ENCODE results near the gene TXNDC15.

The TXNDC15 gene

GRCh38 chr5:134943547-134943946 is 69.4 kb downstream of the TXNDC15 start:
- TF ChIP-seq CTCF (IDR thresholded peaks at IDR 0.05; ENCODE audit: low read depth, low read length, poor library complexity, severe bottlenecking) (no peak), EZH2phosphoT487 (IDR thresholded peaks at IDR 0.05; ENCODE audit: borderline replicate concordance, low read length) (no peak)
- Histone ChIP-seq H3K79me2 (ENCODE audit: control insufficient read depth, low read length) (no peaks in the 10 kb centered on the region), H3K4me3 (ENCODE audit: low read length) (no peak overlapping the region), H3K9me2 (replicated peaks; ENCODE audit: control insufficient read depth, low read length) (no peaks in the 10 kb centered on the region), H3K27me3 (ENCODE audit: control insufficient read depth, low read length) (no peaks in the 10 kb centered on the region), H3K4me2 (ENCODE audit: low read length) (no peak overlapping the region), H3K36me3 (ENCODE audit: control insufficient read depth, low read length) (peaks cover 4% of the 10 kb centered on the region; the same call in 1 of the 2 replicates), H4K20me1 (ENCODE audit: control insufficient read depth, insufficient read depth, low read depth, low read length) (no peaks in the 10 kb centered on the region), H3K9me3 (ENCODE audit: control insufficient read depth, insufficient read depth, low read length) (no peaks in the 10 kb centered on the region), H3K27ac (ENCODE audit: low read depth, low read length) (no peak overlapping the region), H3F3A (ENCODE audit: control insufficient read depth, insufficient read depth) (no peaks in the 10 kb centered on the region), H3K4me1 (ENCODE audit: control insufficient read depth, low read length) (no peaks in the 10 kb centered on the region)

DNA sequence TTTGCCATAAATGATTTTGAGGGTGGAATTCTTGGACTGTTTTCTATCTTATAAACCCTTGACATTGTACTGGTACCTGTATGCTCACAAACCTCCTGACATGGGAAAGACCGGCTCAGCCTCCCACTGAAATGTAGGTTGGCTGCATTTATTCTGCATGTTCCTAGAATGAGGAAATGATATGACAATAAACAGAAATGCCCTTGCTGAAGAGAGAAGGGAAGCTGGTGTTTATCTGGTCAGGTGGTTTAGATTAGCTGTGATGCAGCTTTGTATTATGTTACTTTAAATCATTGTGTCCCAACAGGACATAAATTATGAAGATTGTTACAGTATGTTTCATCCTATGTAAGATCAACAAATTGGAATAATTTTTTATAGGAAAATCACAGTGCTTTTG is 70.5 kb downstream of the TXNDC15 start:
- no peak overlapping the region for H3K4me2 ChIP-seq (ENCODE audit: low read length)
- H3K9me2 ChIP-seq (replicated peaks; ENCODE audit: control insufficient read depth, low read length): no peaks in the 10 kb centered on the region
- H3K4me1 ChIP-seq (ENCODE audit: control insufficient read depth, low read length): no peaks in the 10 kb centered on the region
- no peaks in the 10 kb centered on the region for H4K20me1 ChIP-seq (ENCODE audit: control insufficient read depth, insufficient read depth, low read depth, low read length)
- no peak overlapping the region for H3K27ac ChIP-seq (ENCODE audit: low read depth, low read length)
- no peaks in the 10 kb centered on the region for H3K79me2 ChIP-seq (ENCODE audit: control insufficient read depth, low read length)
- H3K4me3 ChIP-seq (ENCODE audit: low read length): no peak overlapping the region
- H3K9me3 ChIP-seq (ENCODE audit: control insufficient read depth, insufficient read depth, low read length): no peaks in the 10 kb centered on the region
- H3K27me3 ChIP-seq (ENCODE audit: control insufficient read depth, low read length): no peaks in the 10 kb centered on the region
- H3K36me3 ChIP-seq (ENCODE audit: control insufficient read depth, low read length): peaks cover 4% of the 10 kb centered on the region; the same call in 1 of the 2 replicates
- H3F3A ChIP-seq (ENCODE audit: control insufficient read depth, insufficient read depth): no peaks in the 10 kb centered on the region
- TF ChIP-seq CTCF (IDR thresholded peaks at IDR 0.05; ENCODE audit: low read depth, low read length, poor library complexity, severe bottlenecking): no peak

DNA sequence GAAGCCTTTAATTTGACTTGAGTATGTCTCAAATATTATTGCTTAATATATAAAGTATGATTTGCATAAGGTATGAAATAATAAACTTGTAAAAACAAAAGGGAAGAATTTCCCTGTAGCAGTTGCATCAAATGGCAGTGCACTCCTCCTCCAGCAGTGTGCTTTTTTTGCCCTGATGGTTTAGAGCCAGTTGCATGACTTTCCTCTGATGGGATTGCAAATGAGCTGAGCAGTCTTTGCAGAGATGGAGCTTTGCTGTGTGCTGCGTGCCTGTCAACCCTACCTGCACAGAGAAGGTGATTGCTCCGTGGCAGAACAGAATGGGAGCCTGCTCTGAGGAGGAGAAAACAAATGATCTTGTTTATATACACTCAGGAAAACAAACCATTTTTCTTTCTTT is 70.9 kb downstream of the TXNDC15 start:
- Histone ChIP-seq H3K36me3 (ENCODE audit: control insufficient read depth, low read length) (peaks cover 4% of the 10 kb centered on the region; the same call in 1 of the 2 replicates), H3K9me3 (ENCODE audit: control insufficient read depth, insufficient read depth, low read length) (no peaks in the 10 kb centered on the region), H3K27ac (ENCODE audit: low read depth, low read length) (no peak overlapping the region), H3K4me1 (ENCODE audit: control insufficient read depth, low read length) (no peaks in the 10 kb centered on the region), H3F3A (ENCODE audit: control insufficient read depth, insufficient read depth) (no peaks in the 10 kb centered on the region), H3K79me2 (ENCODE audit: control insufficient read depth, low read length) (no peaks in the 10 kb centered on the region), H3K4me3 (ENCODE audit: low read length) (no peak overlapping the region), H3K9me2 (replicated peaks; ENCODE audit: control insufficient read depth, low read length) (no peaks in the 10 kb centered on the region), H3K27me3 (ENCODE audit: control insufficient read depth, low read length) (no peaks in the 10 kb centered on the region), H4K20me1 (ENCODE audit: control insufficient read depth, insufficient read depth, low read depth, low read length) (no peaks in the 10 kb centered on the region), H3K4me2 (ENCODE audit: low read length) (no peak overlapping the region)
- TF ChIP-seq EZH2phosphoT487 (IDR thresholded peaks at IDR 0.05; ENCODE audit: borderline replicate concordance, low read length) (no peak), CTCF (IDR thresholded peaks at IDR 0.05; ENCODE audit: low read depth, low read length, poor library complexity, severe bottlenecking) (no peak)

GRCh38 chr5:134948911-134949310 is 74.7 kb downstream of the TXNDC15 start:
- Histone ChIP-seq H3K36me3 (ENCODE audit: control insufficient read depth, low read length) (no peaks in the 10 kb centered on the region), H3K27me3 (ENCODE audit: control insufficient read depth, low read length) (no peaks in the 10 kb centered on the region), H3K9me3 (ENCODE audit: control insufficient read depth, insufficient read depth, low read length) (no peaks in the 10 kb centered on the region), H3K4me2 (ENCODE audit: low read length) (no peak overlapping the region), H3K4me3 (ENCODE audit: low read length) (no peak overlapping the region), H3K79me2 (ENCODE audit: control insufficient read depth, low read length) (no peaks in the 10 kb centered on the region), H3K4me1 (ENCODE audit: control insufficient read depth, low read length) (no peaks in the 10 kb centered on the region), H3K27ac (ENCODE audit: low read depth, low read length) (no peak overlapping the region), H4K20me1 (ENCODE audit: control insufficient read depth, insufficient read depth, low read depth, low read length) (no peaks in the 10 kb centered on the region), H3K9me2 (replicated peaks; ENCODE audit: control insufficient read depth, low read length) (no peaks in the 10 kb centered on the region), H3F3A (ENCODE audit: control insufficient read depth, insufficient read depth) (no peaks in the 10 kb centered on the region)
- TF ChIP-seq EZH2phosphoT487 (IDR thresholded peaks at IDR 0.05; ENCODE audit: borderline replicate concordance, low read length): no peak
- TF ChIP-seq CTCF (IDR thresholded peaks at IDR 0.05; ENCODE audit: low read depth, low read length, poor library complexity, severe bottlenecking): no peak
